CD4-positive, alpha-beta T cell treated with Interleukin-6 for 4 hours (primary cell): ENCODE data around the gene FILIP1L.

ENCODE experiments used
- DNase-seq: peaks from one replicate; pipeline ENCODE4 v3.0.0-alpha.2; 2020; ENCODE audit warnings: mixed read lengths

Gene FILIP1L

DNA sequence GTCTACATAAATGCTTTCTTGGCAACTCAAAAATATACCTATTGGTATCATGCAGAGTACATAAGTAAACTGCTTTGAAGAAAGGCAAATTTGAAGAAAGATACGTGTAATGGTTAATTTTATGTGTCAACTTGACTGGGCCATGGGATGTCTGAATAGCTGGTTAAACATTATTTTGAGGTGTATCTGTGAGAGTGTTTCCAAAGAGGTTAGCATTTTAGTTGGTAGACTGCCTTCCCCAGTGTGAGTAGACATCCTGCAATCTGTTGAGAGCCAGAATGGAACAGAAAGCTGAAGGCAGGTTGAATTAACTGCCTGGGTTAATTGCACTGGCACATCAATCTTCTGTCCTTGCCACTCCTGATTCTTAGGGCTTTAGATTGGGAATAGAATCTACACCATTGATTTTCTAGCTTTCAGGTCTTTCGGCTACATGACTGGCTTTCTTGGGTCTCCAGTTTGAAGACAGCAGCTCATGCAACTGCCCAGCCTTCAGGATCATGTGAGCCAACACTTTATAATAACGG lies 198.3 kb downstream of the FILIP1L start:
- no peak for DNase-seq

DNA sequence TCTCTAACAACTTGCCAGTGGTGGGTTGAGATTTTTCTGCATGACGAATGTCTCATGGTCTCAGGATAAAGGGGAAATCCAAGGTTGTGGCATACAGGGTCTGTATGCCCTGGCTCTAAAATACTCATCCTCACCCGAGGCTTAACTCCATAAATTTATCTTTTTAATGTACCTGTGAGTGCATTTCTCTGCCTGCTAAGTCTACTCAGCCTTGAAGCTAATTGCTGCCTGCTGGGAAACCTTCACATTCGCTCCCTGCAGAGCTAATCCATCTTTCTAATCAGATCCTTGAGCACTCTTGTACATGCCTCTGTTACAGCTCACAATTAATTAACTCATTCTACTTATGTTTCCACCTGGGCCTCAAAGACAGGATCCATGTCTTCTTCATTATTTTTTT lies 202.9 kb downstream of the FILIP1L start:
- no peak for DNase-seq

DNA sequence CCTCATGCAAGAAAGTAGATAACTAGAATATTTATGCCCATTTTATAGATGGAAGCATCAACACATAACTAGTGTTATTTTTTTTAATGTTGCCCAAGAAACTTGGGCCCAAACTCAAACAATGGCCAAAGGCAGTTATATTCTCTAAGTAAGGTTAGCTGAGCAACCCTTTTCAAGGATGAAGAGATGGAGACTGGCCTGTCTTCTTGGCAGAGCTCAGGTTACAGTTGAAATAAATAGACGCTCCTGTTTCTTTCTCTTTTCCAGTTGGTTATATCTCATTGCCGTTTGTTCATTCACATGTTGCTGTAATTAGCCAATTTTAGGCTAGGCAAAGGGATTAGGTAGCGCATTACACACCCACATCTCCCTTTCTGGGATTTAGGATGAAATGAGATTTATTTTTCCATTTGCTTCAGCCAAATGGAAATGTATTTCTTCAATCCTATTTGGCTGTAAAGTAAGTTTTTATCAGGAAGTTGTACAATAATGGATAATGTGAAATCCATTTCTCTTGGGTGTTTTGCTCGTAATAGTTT lies 203.5 kb downstream of the FILIP1L start:
- DNase-seq: no peak

DNA sequence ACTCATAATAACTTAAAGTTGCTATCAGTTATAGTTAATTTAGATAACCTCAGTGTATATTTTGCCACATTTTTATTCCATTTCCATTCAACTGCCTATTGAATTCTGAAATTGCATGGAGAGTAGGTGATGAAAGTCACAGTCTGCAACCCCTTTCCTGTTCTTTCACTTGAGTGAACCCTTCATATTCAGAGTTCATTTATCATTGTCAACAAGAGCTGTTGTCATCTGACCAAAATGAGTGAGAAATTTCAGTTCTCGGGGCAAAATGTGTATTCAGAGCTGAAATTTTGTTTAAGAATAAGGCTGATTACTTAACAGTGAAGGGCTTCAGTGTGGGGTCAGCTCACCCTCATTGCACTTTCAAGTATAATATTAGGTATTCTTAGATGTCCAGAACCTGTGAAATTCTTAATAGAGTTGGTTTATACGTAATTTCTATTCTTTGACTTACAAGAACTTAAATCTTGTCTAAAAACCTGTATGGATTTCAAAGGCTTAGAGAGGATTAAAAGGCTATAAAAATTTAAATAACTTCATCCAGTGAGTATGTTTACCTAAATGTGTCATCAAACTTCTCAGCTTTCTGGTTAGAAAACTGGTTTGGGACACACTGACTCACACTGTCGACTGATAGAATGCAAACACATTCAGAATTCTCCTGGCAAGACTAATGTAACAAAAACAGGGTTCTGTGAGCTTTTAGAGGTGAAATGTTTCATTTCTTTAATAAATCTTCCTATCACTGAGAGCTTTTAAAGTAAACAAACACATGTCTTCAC lies 204.4 kb downstream of the FILIP1L start:
- DNase-seq: no peak

DNA sequence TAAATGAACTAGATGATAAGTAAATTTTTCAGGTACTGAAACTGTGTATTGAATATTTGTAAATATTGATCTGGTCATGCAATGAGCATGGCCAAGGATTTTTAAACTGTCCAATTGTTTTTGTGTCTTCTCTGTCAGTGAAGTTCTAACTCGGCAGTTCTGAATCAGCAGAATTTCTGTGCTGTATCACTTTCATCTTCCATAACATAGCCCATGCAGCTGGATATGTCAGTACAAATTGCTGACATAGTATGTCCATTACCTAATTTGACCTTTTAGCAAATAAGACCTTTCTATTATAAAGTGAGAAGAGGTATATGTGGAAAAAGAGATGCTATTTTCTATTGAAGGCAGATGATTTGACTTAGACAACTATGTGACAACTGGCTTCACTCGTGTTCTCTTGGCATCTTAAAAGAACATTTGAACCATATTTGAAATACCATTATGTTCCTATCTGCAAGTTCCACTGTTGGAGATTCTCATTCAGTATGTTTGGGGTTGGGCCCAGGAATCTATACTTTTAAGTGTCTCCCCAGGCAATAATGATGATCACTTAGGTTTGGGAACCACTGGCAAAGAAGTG lies 206.2 kb downstream of the FILIP1L start:
- DNase-seq: no peak

DNA sequence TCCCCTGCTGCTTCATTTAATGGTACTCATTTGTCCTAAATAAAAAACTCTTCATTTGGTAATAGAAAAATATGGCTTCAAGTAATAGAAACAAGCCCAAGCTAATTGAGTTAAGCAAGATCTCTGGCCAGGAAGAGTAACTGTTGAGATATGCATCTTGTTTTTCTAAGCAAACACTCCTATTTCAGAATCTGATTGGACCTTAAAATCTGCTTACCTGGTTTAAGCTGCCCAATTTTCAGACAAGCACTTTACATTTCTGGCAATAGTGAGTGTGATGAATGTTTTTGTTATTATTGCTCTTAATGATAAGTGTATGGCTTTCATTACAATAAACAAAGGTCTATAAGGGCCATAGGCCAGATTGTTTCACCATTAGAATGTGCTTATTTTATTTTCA lies 210.4 kb downstream of the FILIP1L start:
- DNase-seq: no peak

DNA sequence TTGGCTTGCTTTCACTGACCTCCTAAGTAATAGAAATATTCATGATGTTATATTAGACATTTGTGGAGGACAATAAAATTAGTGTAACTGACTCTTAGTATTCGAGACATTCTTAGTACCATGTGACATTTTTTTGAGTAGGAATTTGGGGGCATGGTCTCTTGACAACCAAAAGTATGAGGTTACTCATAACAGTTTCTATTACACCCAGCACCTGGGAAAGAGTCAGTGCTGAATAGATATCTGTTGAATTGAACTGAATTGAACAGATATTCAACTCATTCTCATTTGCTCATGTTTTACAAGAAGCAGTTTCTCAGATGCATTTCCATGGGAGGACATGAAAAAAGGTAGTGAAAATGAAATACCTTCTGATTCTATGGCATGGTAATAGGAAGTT lies 212.2 kb downstream of the FILIP1L start:
- no peak for DNase-seq

DNA sequence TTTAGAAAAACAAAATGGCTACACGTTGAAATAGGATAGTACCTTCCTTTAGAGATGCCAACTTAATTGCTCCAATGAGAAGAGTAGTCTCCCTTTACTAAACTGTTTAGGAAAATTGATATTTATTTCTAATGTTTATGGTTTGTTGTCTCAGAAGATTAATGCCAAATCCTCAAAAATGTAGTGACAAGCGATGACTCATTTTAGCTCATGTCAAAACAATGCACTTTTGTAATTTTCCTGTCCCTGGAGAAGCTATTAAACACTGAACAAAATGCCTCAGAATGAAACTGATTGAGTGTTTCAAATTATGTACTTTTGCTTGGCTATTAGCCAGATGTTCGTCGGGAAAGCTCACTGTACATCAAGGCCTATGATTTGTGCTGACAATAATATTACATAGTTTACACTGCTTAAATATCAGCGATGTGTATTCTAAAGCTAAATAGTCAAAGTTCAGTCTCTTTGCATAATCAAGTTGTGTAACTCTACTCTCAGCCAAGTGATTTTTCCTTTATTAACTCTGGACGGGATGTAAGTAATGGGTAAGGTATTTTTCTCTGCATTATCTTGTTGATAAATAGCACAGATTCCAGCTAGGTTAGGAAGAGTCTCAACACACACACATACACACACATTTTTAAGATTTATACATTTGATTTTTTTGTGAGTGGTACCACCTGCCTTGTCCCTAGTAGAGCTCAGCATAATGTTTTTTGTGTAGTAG lies 212.9 kb downstream of the FILIP1L start:
- no peak for DNase-seq

DNA sequence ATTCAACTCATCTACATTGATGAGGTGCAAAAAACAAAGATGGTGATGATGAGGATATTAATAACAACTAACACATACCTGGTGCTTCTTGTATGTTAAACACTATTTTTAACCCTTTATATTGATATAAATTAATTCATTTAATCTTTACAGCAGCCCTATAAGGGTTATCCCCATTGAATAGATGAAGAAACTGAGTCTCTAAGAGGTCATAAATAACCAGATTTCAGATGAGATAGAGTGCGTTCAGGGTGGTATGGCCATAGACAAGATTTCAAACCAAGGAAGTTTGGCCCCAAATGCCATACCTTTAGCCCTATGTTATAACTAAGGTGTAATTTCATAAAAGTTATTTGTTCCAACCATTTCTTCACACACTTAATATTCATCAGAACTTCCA lies 214.1 kb downstream of the FILIP1L start:
- no peak for DNase-seq

DNA sequence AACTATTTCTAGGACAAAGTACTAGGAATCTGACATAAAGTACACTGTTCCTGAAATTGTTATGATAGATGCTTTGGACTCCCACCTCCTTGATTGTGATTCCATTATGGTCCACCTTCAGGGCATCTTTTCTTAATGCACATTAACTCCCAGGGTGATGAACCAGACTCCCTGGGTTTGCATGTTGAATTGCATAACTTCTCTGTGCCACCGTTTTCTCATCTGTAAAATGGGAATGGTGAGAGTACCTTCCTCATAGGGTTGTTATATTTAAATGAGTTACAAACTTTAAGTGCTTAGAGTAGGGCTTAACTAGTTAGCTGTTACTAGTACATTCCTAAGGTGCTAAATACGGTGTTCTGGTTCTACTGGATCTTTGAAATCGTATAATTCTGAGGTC lies 214.7 kb downstream of the FILIP1L start:
- no peak for DNase-seq

DNA sequence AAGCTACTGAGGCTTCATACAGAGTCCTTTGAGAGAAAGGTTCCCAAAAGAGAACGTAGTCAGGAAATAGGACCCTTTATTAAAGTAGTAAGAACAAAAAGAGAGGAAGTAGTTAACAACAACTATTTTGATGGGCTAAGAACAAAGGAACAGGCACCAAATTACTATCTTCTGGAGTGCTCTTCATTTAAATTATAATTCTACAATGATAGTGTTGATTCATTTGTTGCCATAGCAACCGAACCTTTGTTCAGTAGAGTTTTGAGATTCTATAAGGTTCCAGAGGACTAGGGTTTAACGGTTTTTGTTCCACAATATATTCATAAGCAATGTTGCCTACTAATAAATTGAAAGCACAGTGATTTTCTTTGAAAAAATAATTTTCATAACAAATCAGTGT lies 217.8 kb downstream of the FILIP1L start:
- no peak for DNase-seq

DNA sequence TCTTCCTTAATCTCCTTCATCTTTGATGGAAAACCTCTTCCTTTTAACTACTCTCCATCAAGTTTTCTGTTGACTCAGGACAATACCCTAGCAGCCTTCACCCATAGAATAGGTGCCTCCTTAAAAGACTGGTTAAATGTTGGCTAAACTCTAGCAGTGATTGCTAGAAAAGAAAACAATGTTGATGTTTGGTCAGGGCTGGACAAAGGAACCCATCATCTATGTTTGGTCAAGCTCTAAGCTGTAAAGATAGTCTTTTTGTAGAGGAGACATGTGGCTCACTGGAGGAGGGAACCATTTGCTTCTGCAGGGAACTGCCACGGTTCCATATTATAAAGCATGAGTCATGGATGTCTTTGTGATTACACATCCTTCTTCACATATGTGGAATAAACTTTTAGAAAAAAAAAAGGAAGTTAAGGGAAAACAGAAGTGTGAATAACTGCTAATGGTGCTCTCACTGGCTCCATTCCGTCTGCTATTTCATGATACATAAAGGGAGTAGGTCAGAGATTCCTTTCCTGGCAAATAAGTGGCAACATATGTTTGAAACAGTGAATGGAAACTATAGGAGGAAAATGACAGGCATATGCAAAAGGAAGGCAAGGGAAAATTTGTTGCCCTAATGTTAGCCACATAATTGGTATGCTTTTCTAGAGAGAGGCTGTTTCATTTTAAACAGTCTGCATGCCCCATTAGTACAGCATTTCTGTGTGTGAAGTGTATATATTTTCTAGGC lies 218.4 kb downstream of the FILIP1L start:
- DNase-seq: no peak

DNA sequence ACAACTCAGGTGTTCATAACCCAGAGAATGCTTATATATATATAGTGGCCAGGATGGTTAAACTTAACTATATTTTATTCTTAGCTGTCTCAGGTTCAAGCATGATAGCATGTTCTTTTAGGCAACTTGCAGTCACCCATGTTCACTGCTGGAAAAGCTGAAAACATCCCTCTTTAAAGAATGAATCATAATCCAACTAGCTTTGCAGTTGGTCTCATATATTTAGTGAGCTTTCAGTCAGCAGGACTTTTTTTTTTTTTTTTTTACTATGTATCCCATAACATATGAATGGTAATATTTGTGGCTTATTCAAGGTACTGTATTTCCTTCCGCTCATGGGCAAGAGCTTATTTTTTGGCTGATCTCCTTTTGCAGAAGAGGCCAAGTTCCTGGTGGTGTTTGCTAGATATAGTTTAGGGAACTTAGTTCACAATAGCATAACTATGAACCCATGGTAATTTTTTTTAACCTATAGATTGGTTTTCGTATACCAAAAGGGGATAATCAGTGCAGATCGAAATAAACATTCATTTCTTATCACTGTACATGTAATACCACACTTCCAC lies 219.1 kb downstream of the FILIP1L start:
- DNase-seq: no peak

DNA sequence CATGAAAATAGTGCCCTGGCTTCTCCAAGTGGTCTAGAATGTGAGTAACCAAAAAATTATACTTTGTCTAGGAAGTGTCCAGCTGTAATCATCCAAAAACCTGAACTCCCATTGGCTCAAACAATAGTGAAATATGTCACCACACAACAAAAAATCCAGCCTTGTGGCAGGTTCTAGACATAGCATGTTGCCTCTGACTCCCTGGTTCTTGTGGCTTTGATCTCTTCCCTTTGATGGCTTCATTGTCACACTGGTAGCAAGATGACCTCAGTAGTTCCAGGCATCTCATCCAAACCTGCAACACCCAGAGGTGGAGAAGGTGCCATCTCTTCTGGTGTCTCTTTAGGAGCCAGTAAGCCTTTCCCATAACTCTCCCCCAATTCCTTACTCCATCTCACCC lies 222.0 kb downstream of the FILIP1L start:
- DNase-seq: no peak

DNA sequence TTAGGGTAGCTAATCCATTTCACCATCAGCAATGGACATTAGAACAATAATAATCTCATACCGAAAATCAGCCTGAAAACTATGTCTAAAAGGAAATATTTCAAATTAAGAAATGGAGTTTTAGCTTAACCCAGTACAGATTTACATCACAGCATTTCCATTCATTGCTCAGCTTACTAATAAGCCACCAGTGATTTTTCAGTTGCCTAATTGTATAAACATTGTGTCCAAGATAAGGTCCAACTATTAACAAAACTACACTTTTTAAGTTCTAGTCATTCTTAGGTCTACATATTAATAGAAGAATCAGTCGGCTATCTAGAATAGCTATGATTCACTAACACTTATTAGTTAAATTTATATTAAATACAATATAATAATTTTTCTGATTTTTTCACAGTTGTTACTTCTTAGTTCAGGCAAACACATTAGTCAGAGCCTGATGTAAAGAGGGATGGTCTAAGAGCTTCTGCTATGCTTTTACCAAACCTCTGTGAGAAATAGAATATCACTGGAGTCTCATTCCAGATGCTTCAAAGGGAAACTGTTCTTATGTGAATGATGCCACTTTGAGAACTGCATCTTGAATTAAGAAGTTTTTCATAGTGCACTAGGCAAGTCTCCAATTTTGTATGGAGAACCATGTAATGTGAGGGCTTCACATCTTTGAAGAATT lies 222.6 kb downstream of the FILIP1L start:
- DNase-seq: no peak

DNA sequence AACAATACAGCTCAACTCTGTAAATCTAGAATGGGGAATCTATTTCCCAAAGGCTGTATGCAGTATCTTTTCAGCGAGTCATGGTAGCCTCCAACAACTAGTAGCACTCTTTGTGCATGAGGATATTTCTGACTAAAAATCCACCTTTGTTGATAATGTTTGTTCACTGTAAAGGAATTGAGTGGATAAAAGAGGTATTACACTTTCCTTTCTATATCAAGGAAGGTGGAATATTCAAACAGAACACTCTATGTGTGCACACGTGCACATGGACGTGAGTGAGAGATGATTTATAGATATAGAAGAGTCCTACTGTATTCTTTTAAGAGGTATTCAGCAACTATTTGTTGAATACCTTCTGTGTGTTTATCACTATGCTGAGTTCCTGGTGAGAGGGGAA lies 228.4 kb downstream of the FILIP1L start:
- no peak for DNase-seq

DNA sequence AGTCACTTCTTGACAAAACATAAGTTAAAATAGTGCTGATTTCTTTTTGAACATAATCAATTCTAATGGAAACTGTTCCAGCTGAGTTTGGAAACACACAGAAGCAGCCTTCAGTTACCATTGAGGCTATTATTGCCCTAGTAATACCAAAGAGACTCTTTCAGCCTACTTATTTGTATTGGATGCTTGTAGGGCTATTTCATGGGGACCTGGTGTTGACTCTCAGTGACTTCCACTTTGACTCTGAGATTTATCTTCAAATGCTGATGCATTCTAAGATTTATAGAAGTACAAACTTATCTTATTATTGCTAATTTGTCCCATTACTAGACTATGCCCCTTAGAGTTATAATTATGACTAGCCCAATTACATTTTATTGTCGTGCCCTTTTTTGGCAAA lies 229.2 kb downstream of the FILIP1L start:
- no peak for DNase-seq

DNA sequence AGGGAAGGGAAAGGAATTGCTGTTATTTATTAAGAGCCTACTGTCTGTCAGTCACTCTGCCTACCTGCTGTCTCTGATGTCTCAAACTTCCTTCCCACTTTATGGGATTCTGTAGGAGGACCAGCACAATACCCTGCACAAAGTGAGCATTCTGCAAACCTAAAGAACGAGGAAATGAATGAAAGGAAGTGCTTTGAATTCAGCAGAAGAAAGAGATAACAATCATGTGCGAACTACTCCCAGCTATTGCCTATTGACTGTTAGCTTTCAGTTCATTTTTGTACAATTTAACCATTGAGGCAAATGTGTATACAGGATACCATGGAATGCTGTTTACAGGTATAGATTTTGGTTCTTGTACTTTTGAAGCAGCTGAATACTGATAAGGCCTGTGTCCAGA lies 229.8 kb downstream of the FILIP1L start:
- no peak for DNase-seq

DNA sequence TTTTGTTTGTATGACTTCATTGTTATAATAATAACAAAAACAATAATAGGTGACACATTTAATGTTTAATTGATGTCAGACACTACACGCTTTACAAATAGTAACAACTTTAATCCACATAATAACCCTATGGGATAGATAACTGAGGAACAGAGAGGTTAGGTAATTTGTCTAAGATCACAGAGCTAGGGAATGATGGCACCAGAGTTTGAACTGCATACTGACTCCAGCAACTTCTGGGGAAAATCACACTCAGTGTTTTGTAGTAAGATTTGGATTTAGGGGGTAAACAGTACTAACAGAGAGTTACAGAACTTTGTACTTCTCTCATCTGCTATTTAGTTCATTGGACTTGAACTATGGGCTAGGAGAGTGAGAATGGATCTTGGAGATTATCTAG lies 230.6 kb downstream of the FILIP1L start:
- DNase-seq: no peak

DNA sequence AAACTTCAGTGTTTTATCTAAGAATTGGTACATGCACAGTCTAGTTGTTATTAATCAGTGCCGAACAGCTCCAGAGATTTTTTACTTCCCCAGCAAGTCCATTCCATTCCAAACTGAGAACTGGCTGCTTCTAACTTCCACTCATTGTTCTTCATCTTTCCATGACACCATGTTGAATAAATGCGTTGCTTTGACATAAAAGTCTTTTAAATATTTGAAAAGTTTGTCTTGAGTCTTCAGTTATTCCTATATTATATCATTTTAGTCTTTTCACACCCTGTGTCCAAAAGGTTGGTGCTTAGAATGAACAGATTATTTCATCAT lies 231.2 kb downstream of the FILIP1L start:
- no peak for DNase-seq

DNA sequence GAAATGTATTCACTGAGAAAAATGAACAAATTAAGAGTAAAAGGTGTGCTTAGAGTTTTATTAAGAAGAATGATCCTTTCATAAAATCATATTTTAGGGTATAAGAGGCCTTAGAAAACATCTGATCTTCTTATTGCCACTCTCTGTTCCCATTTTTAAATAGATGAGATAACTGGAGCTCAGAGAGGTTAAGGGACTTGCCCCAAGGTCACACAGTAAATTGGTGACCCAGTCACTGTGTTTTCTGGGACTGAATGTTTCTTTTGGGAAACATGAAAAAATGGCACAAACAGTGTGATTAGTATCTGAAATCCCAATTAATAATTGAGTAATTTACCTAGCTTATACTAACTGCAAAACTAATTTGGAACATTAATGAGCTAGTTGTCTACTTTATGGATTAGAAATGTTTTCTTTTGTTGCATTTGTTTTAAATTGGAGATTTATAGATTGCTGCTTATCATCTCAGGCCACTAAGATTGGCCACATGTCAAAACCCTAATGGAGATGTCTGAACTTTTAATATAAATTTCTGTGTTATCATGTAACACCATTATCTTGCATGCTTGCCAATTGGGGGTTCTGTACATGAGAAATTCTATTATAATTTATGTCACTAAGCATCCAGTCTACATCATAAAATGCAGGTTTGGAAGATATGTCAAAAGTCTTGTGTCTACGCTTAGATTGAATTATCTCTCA lies 231.7 kb downstream of the FILIP1L start:
- DNase-seq: no peak

DNA sequence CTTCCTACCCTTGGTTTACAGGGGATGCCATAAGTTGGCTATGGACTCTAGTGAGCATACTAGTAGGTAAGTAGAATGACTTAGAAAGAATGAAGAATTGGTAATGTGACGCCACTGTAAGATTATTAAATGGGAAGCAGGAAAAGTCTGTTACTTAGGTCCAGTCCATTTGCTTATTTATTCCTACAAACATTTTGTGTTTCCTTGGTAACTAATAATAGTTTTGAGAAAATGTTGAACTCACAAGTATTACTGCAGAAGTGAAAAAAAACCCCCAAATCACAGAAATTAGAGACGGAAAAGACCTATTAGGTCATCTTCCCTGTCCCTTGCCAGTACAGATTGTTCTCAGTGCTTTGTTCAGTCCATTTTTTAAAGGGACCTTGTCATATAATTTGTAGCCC lies 233.2 kb downstream of the FILIP1L start:
- no peak for DNase-seq
